Vagina (tissue), 2 donors: ENCODE data around the gene AKAP13. TPM values are rescaled to one million over a fixed set of nuclear protein-coding genes. Genes with fewer than 3 reads are reported as not detected.

ENCODE experiments used
- DNase-seq, 2 donors: peaks; one replicate each; pipeline ENCODE4 v3.0.0-alpha.2; 2017; ENCODE audit errors: extremely low spot score in 2 of 2
- H3K27ac ChIP-seq: fragments of 200-600 bp; sonication (generic); one replicate; pipeline ENCODE4 v1.5.1; 2019
- H3K27me3 ChIP-seq: fragments of 200-600 bp; sonication (generic); one replicate; pipeline ENCODE4 v1.5.1; 2019
- H3K36me3 ChIP-seq, 2 donors: fragments of 200-600 bp; sonication (generic); one replicate each; pipeline ENCODE4 v1.5.1; 2017 to 2019
- H3K4me1 ChIP-seq: fragments of 200-600 bp; sonication (generic); one replicate; pipeline ENCODE4 v1.5.1; 2019
- H3K4me3 ChIP-seq, 2 donors: fragments of 200-600 bp; sonication (generic); 1 replicate in 1 of 2; 2 replicates in 1 of 2; pipeline ENCODE4 v1.5.1; 2016 to 2019
- H3K9me3 ChIP-seq: fragments of 200-600 bp; sonication (generic); one replicate; pipeline ENCODE4 v1.5.1; 2019
- POLR2A ChIP-seq, 2 donors: fragments of 450-650 bp; IDR thresholded peaks; one replicate each; pipeline ENCODE4 v1.6.1; 2017; ENCODE audit warnings: antibody characterized with exemption in 2 of 2, mild to moderate bottlenecking in 2 of 2, moderate library complexity in 2 of 2
- POLR2AphosphoS5 ChIP-seq, 2 donors: sonication (generic); formaldehyde crosslinking; IDR thresholded peaks; one replicate each; pipeline ENCODE4 v1.9.0; 2017; ENCODE audit warnings: antibody characterized with exemption in 2 of 2, mild to moderate bottlenecking in 2 of 2, low read depth in 1 of 2; ENCODE audit not compliant: insufficient read depth in 1 of 2
- intact Hi-C: fragments of 100-400 bp; cut with DNase I; formaldehyde crosslinking; loops from one replicate; pipeline ENCODE4 v1.15.1; 2023
- total RNA-seq: library from RNA; depleted of rRNA; stranded (reverse); fragments of >200 nt; gene quantifications from one replicate; pipeline ENCODE4 v1.2.3, GENCODE V29; 2016
- TF ChIP-seq, protein P1 (sequence below), 3 experiments: fragments of 450-650 bp in 2 of 3; fragments of 200-600 bp in 1 of 3; sonication (generic) in 1 of 3; IDR thresholded peaks; one replicate each; pipeline ENCODE4 v1.5.1; 2017 to 2019; ENCODE audit warnings: antibody characterized with exemption in 3 of 3, mild to moderate bottlenecking in 2 of 3, moderate library complexity in 2 of 3

AKAP13 gene
- total RNA-seq, 1 donor from 2014 or later: 177 TPM

DNA sequence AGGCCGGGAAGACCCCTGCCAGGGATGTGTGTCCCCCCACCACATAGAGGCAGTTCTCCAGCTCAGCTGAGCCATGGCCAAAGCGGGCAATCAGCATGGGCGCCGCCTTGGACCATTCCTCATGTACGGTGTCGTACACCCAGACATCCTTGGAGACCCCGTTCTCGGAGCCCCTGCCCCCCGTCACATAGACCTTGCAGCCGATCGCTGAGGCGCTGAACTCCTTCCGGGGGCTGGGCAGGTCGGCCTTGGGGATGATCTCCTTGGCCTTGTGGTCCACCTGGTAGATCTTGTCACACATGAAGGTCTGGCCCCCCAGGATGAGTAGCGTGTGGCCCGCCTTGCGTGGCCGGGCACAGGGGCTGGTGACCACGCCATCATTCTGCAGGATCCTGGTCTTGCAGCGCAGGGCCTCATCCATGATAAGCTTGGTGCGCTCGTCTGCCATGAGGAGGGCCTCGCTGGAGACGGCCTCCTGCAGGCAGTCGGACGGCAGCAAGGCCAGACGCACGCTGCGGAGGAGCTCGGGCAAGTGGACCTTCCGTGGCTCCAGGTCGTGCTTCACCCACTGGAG is 388.3 kb downstream of the AKAP13 start:
- no peak for DNase-seq
- intact Hi-C loops: no loop called here
- no peaks in the 10 kb centered on the region for H3K27me3 ChIP-seq
- no peak overlapping the region for H3K4me3 ChIP-seq
- H3K9me3 ChIP-seq: no peaks in the 10 kb centered on the region
- TF ChIP-seq, protein P1, sequence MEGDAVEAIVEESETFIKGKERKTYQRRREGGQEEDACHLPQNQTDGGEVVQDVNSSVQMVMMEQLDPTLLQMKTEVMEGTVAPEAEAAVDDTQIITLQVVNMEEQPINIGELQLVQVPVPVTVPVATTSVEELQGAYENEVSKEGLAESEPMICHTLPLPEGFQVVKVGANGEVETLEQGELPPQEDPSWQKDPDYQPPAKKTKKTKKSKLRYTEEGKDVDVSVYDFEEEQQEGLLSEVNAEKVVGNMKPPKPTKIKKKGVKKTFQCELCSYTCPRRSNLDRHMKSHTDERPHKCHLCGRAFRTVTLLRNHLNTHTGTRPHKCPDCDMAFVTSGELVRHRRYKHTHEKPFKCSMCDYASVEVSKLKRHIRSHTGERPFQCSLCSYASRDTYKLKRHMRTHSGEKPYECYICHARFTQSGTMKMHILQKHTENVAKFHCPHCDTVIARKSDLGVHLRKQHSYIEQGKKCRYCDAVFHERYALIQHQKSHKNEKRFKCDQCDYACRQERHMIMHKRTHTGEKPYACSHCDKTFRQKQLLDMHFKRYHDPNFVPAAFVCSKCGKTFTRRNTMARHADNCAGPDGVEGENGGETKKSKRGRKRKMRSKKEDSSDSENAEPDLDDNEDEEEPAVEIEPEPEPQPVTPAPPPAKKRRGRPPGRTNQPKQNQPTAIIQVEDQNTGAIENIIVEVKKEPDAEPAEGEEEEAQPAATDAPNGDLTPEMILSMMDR (IDR thresholded peaks at IDR 0.05): no peak
- no peak for TF ChIP-seq POLR2AphosphoS5 (IDR thresholded peaks at IDR 0.05; ENCODE audit: insufficient read depth in 1 of 2, low read depth in 1 of 2)
- TF ChIP-seq POLR2A (IDR thresholded peaks at IDR 0.05): no peak
- H3K36me3 ChIP-seq: no peaks in the 10 kb centered on the region
- peaks cover 54% of the 10 kb centered on the region for H3K4me1 ChIP-seq
- H3K27ac ChIP-seq: no peak overlapping the region

DNA sequence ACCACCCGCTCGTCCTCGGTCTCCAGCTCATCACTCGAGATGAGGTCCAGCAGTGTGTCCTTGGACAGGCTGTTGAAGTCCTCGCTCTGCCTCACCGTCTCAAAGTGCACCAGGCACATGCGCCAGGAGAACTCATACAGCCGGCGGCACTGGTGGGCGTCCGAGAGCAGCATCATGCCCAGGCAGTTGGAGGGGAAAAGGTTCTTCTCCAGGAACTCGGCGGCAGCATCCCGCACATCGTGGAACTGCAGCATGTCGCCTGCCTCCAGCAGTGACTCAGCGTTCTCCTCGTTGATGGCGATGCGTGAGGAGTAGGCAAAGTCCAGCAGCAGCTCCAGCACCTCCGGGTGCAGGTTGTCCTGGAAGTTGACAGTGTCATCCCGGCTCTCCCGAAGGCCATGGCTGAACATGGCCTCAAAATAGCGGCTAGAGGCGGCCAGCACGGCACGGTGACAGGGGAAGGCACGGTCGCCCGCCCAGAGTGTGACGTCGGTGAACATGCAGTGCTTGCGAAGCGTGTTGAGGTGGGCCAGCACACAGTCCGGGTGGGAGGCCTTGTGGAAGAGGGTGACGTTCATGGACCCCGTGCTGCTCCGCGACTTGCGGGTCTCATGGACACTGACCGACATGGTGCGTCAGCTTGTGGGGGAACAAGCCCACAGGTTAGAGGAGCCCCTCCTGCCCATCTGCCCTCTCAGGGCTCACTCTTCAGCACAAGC is 388.9 kb downstream of the AKAP13 start:
- no peak for DNase-seq

DNA sequence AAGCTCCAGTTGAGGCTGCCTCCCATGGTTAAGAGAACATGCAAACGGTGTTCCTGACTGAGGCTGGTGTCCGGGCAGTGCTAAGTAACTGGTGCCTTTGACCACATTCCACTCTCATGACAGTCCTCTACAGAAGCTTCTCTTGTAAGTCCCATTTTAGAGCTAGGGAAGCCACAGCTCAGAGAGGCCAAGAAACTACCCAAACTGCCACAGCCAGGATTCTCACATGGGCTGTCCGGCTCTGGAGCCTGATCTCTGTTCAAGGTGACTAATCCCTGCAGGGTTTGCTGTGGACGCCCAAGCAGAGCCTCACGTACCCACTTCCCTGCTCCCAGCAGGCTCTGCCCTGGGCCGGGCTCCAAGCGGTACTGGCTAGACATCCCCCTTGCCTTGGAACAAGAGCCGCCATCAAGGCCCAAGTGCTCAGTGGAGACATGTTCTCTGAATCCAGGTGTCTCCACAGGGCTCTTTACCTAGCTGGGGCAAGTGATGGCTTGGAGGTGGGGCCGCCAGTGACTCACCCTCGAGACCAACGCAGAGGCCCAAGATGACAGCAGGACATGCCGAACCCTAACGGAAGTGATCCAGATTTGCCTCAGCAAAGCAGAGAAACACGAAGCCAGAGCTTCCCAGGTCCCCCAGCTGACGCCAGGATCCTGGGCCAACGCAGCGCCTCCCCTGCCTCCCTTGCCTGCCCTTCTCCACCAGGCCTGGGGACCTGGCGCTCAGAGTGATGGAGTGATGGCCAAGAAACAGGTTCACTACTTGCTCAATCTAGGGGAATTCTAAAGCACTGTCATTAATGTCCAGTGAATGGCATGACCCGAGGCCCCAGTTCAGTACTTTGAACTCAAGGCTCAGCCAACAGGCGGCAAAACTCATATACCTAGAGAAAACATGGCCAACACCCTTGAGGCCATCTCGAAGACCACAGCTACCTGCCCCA is 390.0 kb downstream of the AKAP13 start:
- Histone ChIP-seq H3K4me1 (peaks cover 44% of the 10 kb centered on the region), H3K9me3 (no peaks in the 10 kb centered on the region), H3K36me3 (no peaks in the 10 kb centered on the region), H3K4me3 (no peak overlapping the region), H3K27ac (peak overlapping the region; percentile 72), H3K27me3 (no peaks in the 10 kb centered on the region)
- intact Hi-C loops: no loop called here
- TF ChIP-seq POLR2A (IDR thresholded peaks at IDR 0.05) (no peak), POLR2AphosphoS5 (IDR thresholded peaks at IDR 0.05; ENCODE audit: insufficient read depth in 1 of 2, low read depth in 1 of 2) (peak in 1 of 2 donors; percentile 24)
- TF ChIP-seq, protein P1 (IDR thresholded peaks at IDR 0.05): no peak
- no peak for DNase-seq

More for the DNA sequence above, 388.9 kb downstream of the AKAP13 start:
- no peak overlapping the region for H3K27ac ChIP-seq
- no peaks in the 10 kb centered on the region for H3K27me3 ChIP-seq
- no peak for TF ChIP-seq POLR2AphosphoS5 (IDR thresholded peaks at IDR 0.05; ENCODE audit: insufficient read depth in 1 of 2, low read depth in 1 of 2)
- no peak for TF ChIP-seq POLR2A (IDR thresholded peaks at IDR 0.05)
- TF ChIP-seq, protein P1 (IDR thresholded peaks at IDR 0.05): no peak
- peaks cover 50% of the 10 kb centered on the region for H3K4me1 ChIP-seq
- no peaks in the 10 kb centered on the region for H3K36me3 ChIP-seq
- intact Hi-C loops: no loop called here
- no peak overlapping the region for H3K4me3 ChIP-seq
- H3K9me3 ChIP-seq: no peaks in the 10 kb centered on the region

DNA sequence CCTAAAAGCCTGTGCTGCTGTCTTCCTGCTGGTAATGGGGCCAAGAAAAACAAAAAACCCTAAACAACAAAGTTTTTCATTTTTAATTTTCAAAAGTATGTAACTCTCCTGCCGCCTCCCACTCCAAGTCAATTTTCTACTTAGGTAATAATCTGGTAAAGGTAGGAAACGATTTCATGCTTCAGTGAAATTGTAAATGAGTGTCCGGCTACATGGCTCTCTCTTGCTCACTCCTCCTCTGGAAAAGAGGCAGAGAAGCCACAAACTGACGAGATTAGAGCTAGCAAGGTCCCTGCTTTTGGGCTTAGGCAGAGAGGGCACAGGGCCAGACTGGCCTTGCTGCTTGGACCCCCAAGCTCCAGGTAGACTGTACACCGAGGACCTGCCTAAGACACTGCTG is 390.9 kb downstream of the AKAP13 start:
- DNase-seq: no peak
- H3K27ac ChIP-seq: peak overlapping the region; percentile 72
- intact Hi-C loops: no loop called here
- no peaks in the 10 kb centered on the region for H3K27me3 ChIP-seq
- no peak overlapping the region for H3K4me3 ChIP-seq
- peaks cover 42% of the 10 kb centered on the region for H3K4me1 ChIP-seq
- H3K36me3 ChIP-seq: no peaks in the 10 kb centered on the region
- TF ChIP-seq POLR2A (IDR thresholded peaks at IDR 0.05) (no peak), POLR2AphosphoS5 (IDR thresholded peaks at IDR 0.05; ENCODE audit: insufficient read depth in 1 of 2, low read depth in 1 of 2) (no peak)
- TF ChIP-seq, protein P1 (IDR thresholded peaks at IDR 0.05): no peak
- H3K9me3 ChIP-seq: no peaks in the 10 kb centered on the region
